Memory B cell (primary cell): ENCODE data around the gene DYRK3.

Experiments
- ATAC-seq: fragments of 150-1000 bp; cut with Tn5 transposase; 2 replicates; pipeline ENCODE4 v1.10.0; 2021; ENCODE audit warnings: low read depth, mild to moderate bottlenecking, moderate library complexity
- DNase-seq, 2 donors: peaks; one replicate each; pipeline ENCODE4 v3.0.0; 2022; ENCODE audit warnings: low spot score in 2 of 2
- H3K27ac Mint-ChIP-seq: one replicate; pipeline ENCODE4 v1.8.0; 2022; ENCODE audit warnings: mild to moderate bottlenecking, moderate library complexity, mixed read lengths
- H3K27me3 Mint-ChIP-seq: one replicate; pipeline ENCODE4 v1.8.0; 2022; ENCODE audit warnings: mixed read lengths
- H3K36me3 Mint-ChIP-seq: one replicate; pipeline ENCODE4 v1.8.0; 2022; ENCODE audit warnings: mild to moderate bottlenecking, mixed read lengths
- H3K4me1 Mint-ChIP-seq: one replicate; pipeline ENCODE4 v1.8.0; 2022; ENCODE audit warnings: mixed read lengths
- H3K4me3 Mint-ChIP-seq: one replicate; pipeline ENCODE4 v1.8.0; 2022; ENCODE audit warnings: mild to moderate bottlenecking, moderate library complexity, mixed read lengths
- H3K9me3 Mint-ChIP-seq: one replicate; pipeline ENCODE4 v1.8.0; 2022; ENCODE audit warnings: mixed read lengths

DYRK3 gene

GRCh38 chr1:206635080-206635977, at the start of gene DYRK3:
Gene DYRK3, plus strand, starts transcription at chr1:206635536. Its CDS starts 168 bp downstream, at chr1:206635704.
- peak; percentile 92 for ATAC-seq
- H3K4me1 Mint-ChIP-seq, result peaks cover 6% of the 10 kb centered on the region
- peak; percentile 74 to 77 for DNase-seq
- no peaks in the 10 kb centered on the region for H3K36me3 Mint-ChIP-seq
- H3K27me3 Mint-ChIP-seq, result no peaks in the 10 kb centered on the region
- H3K9me3 Mint-ChIP-seq, result no peaks in the 10 kb centered on the region
- peak within 1 kb of the TSS; percentile 86 for H3K4me3 Mint-ChIP-seq
- H3K27ac Mint-ChIP-seq, result peak within 1 kb of the TSS; percentile 89

- Mint-ChIP-seq H3K9me3 (no peaks in the 10 kb centered on the region), H3K27ac (peak overlapping the region; percentile 60), H3K4me3 (no peak overlapping the region), H3K4me1 (peaks cover 11% of the 10 kb centered on the region), H3K27me3 (no peaks in the 10 kb centered on the region), H3K36me3 (peaks cover 12% of the 10 kb centered on the region)
- DNase-seq, result no peak
- no peak for ATAC-seq
Measured at GRCh38 chr1:206586501-206587445, 48.6 kb upstream of the DYRK3 start.

DNA sequence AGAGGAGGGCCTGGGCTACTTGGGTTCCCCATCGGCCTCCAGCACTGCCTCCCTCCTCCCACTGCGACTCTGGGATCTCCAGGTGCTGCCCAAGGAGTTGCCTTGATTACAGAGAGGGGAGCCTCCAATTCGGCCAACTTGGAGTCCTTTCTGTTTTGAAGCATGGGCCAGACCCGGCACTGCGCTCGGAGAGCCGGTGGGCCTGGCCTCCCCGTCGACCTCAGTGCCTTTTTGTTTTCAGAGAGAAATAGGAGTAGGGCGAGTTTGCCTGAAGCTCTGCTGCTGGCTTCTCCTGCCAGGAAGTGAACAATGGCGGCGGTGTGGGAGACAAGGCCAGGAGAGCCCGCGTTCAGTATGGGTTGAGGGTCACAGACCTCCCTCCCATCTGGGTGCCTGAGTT, 47.4 kb upstream of the DYRK3 start:
- ATAC-seq, result no peak
- peaks cover 9% of the 10 kb centered on the region for H3K4me1 Mint-ChIP-seq
- H3K27me3 Mint-ChIP-seq, result no peaks in the 10 kb centered on the region
- peaks cover 18% of the 10 kb centered on the region for H3K36me3 Mint-ChIP-seq
- no peak overlapping the region for H3K4me3 Mint-ChIP-seq
- no peaks in the 10 kb centered on the region for H3K9me3 Mint-ChIP-seq
- DNase-seq, result no peak
- no peak overlapping the region for H3K27ac Mint-ChIP-seq

- no peaks in the 10 kb centered on the region for H3K27me3 Mint-ChIP-seq
- H3K27ac Mint-ChIP-seq, result peak overlapping the region; percentile 38
- no peak for DNase-seq
- ATAC-seq, result no peak
- peaks cover 18% of the 10 kb centered on the region for H3K36me3 Mint-ChIP-seq
- peaks cover 8% of the 10 kb centered on the region for H3K4me1 Mint-ChIP-seq
- H3K4me3 Mint-ChIP-seq, result no peak overlapping the region
- H3K9me3 Mint-ChIP-seq, result no peaks in the 10 kb centered on the region
Measured at GRCh38 chr1:206588492-206588891, 46.8 kb upstream of the DYRK3 start.

- peaks cover 7% of the 10 kb centered on the region for H3K4me1 Mint-ChIP-seq
- peak overlapping the region; percentile 38 for H3K27ac Mint-ChIP-seq
- H3K36me3 Mint-ChIP-seq, result peaks cover 19% of the 10 kb centered on the region
- H3K27me3 Mint-ChIP-seq, result no peaks in the 10 kb centered on the region
- H3K4me3 Mint-ChIP-seq, result no peak overlapping the region
- H3K9me3 Mint-ChIP-seq, result no peaks in the 10 kb centered on the region
- ATAC-seq (no peak), DNase-seq (no peak)
Measured at GRCh38 chr1:206589206-206589605, 46.1 kb upstream of the DYRK3 start.

GRCh38 chr1:206590025-206590758, 45.1 kb upstream of the DYRK3 start:
- peak overlapping the region; percentile 74 for H3K27ac Mint-ChIP-seq
- DNase-seq (no peak), ATAC-seq (no peak)
- no peaks in the 10 kb centered on the region for H3K9me3 Mint-ChIP-seq
- H3K4me1 Mint-ChIP-seq, result peaks cover 4% of the 10 kb centered on the region
- H3K36me3 Mint-ChIP-seq, result peaks cover 20% of the 10 kb centered on the region
- no peaks in the 10 kb centered on the region for H3K27me3 Mint-ChIP-seq
- no peak overlapping the region for H3K4me3 Mint-ChIP-seq

- Mint-ChIP-seq H3K4me3 (no peak overlapping the region), H3K4me1 (peaks cover 4% of the 10 kb centered on the region), H3K27me3 (no peaks in the 10 kb centered on the region), H3K36me3 (peaks cover 20% of the 10 kb centered on the region), H3K27ac (peak overlapping the region; percentile 50), H3K9me3 (no peaks in the 10 kb centered on the region)
- DNase-seq, result no peak
- no peak for ATAC-seq
Measured at GRCh38 chr1:206591226-206591625, 44.1 kb upstream of the DYRK3 start.

DNA sequence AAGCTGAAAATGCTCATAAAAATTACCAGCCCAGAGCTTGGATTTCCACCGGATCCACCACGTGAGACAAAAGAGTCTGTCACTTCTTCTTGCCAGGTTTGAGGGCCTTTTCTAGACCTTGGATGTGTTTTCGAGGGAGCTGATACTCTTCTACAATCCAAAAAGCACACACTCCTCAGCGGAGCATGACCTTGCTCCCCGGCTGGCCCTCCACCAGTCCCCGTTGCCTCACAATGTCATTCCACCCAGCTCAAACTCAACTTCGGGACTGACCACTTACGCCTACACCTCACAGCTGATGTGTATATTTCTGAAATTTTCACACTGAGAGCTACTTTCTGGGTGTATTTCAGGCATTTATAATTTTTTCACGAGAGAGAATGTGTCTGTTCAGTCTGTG, 43.6 kb upstream of the DYRK3 start:
- H3K27ac Mint-ChIP-seq, result no peak overlapping the region
- DNase-seq (no peak), ATAC-seq (no peak)
- peaks cover 21% of the 10 kb centered on the region for H3K36me3 Mint-ChIP-seq
- no peaks in the 10 kb centered on the region for H3K9me3 Mint-ChIP-seq
- H3K4me3 Mint-ChIP-seq, result no peak overlapping the region
- no peaks in the 10 kb centered on the region for H3K27me3 Mint-ChIP-seq
- H3K4me1 Mint-ChIP-seq, result peaks cover 4% of the 10 kb centered on the region

- DNase-seq, result no peak
- Mint-ChIP-seq H3K4me3 (no peak overlapping the region), H3K27me3 (no peaks in the 10 kb centered on the region), H3K9me3 (no peaks in the 10 kb centered on the region), H3K27ac (peak overlapping the region; percentile 21), H3K4me1 (peaks cover 4% of the 10 kb centered on the region), H3K36me3 (peaks cover 22% of the 10 kb centered on the region)
- ATAC-seq, result no peak
Measured at GRCh38 chr1:206593351-206593925, 41.9 kb upstream of the DYRK3 start.

GRCh38 chr1:206595581-206596318, 39.6 kb upstream of the DYRK3 start:
- no peaks in the 10 kb centered on the region for H3K27me3 Mint-ChIP-seq
- H3K9me3 Mint-ChIP-seq, result no peaks in the 10 kb centered on the region
- H3K4me3 Mint-ChIP-seq, result no peak overlapping the region
- H3K4me1 Mint-ChIP-seq, result peaks cover 2% of the 10 kb centered on the region
- DNase-seq (no peak), ATAC-seq (no peak)
- H3K36me3 Mint-ChIP-seq, result peaks cover 32% of the 10 kb centered on the region
- peak overlapping the region; percentile 31 for H3K27ac Mint-ChIP-seq

DNA sequence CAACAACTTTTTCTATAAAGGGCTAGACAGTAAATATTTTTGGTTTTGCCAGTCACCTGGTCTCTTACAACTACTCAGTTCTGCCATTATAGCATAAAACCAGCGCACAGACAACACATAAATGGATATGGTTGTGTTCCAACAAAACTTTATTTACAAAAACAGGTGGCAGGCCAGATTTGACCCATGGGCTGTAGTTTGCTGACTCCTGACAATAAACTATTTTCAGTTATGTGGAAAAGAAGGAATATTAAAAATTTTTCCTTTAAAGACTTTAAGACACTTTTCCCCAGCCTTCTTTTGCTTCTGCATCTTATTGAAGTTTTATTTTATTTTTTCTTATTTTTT, 39.0 kb upstream of the DYRK3 start:
- Mint-ChIP-seq H3K4me3 (no peak overlapping the region), H3K9me3 (no peaks in the 10 kb centered on the region), H3K36me3 (peaks cover 35% of the 10 kb centered on the region), H3K27ac (no peak overlapping the region), H3K27me3 (no peaks in the 10 kb centered on the region), H3K4me1 (peaks cover 2% of the 10 kb centered on the region)
- DNase-seq (no peak), ATAC-seq (no peak)

GRCh38 chr1:206600527-206600926, 34.8 kb upstream of the DYRK3 start:
- no peaks in the 10 kb centered on the region for H3K27me3 Mint-ChIP-seq

GRCh38 chr1:206604861-206605260, 30.5 kb upstream of the DYRK3 start:
- Mint-ChIP-seq H3K36me3 (peaks cover 32% of the 10 kb centered on the region), H3K27ac (no peak overlapping the region)
- no peak for ATAC-seq

More at GRCh38 chr1:206600527-206600926, 34.8 kb upstream of the DYRK3 start:
- DNase-seq (no peak), ATAC-seq (no peak)
- Mint-ChIP-seq H3K4me1 (no peaks in the 10 kb centered on the region), H3K27ac (no peak overlapping the region), H3K9me3 (no peaks in the 10 kb centered on the region), H3K36me3 (peaks cover 30% of the 10 kb centered on the region), H3K4me3 (no peak overlapping the region)

More at GRCh38 chr1:206604861-206605260, 30.5 kb upstream of the DYRK3 start:
- no peaks in the 10 kb centered on the region for H3K9me3 Mint-ChIP-seq
- no peak for DNase-seq
- no peak overlapping the region for H3K4me3 Mint-ChIP-seq
- peaks cover 2% of the 10 kb centered on the region for H3K4me1 Mint-ChIP-seq
- no peaks in the 10 kb centered on the region for H3K27me3 Mint-ChIP-seq
